Liver (tissue), 3 donors: ENCODE data around the gene CHPT1.
"Not testable (repeated sequence)": the region's sequence is repeated elsewhere in the genome, so short reads cannot be mapped to it uniquely, and the experiment has no call there.

ENCODE experiments used
- ATF3 ChIP-seq: IDR thresholded peaks from 2 replicates; pipeline ENCODE4 v1.6.1; 2016; ENCODE audit warnings: antibody characterized with exemption
- FOXA1 ChIP-seq: IDR thresholded peaks from 2 replicates; pipeline ENCODE4 v1.6.1; 2016; ENCODE audit warnings: antibody characterized with exemption
- GABPA ChIP-seq, 2 donors: IDR thresholded peaks in 1 of 2; conservative IDR thresholded peaks in 1 of 2; 2 replicates each; pipeline ENCODE4 v1.6.1; 2016; ENCODE audit warnings: antibody characterized with exemption in 2 of 2, mild to moderate bottlenecking in 1 of 2, moderate library complexity in 1 of 2
- HNF4A ChIP-seq, 2 donors: conservative IDR thresholded peaks; 2 replicates each; pipeline ENCODE4 v1.6.1; 2016; ENCODE audit warnings: antibody characterized with exemption in 2 of 2, mild to moderate bottlenecking in 2 of 2
- JUND ChIP-seq, 2 donors: IDR thresholded peaks; 2 replicates each; pipeline ENCODE4 v1.6.1; 2016; ENCODE audit warnings: antibody characterized with exemption in 2 of 2
- RAD21 ChIP-seq, 2 donors: IDR thresholded peaks; 2 replicates each; pipeline ENCODE4 v1.6.1; 2016; ENCODE audit warnings: antibody characterized with exemption in 2 of 2, mild to moderate bottlenecking in 2 of 2
- RXRA ChIP-seq, 2 donors: IDR thresholded peaks; 2 replicates each; pipeline ENCODE4 v1.6.1; 2017 to 2018; ENCODE audit warnings: antibody characterized with exemption in 2 of 2, mild to moderate bottlenecking in 1 of 2
- SP1 ChIP-seq: IDR thresholded peaks from 2 replicates; pipeline ENCODE4 v1.6.1; 2018; ENCODE audit warnings: antibody characterized with exemption, mild to moderate bottlenecking
- TAF1 ChIP-seq: conservative IDR thresholded peaks from 2 replicates; pipeline ENCODE4 v1.6.1; 2016; ENCODE audit warnings: antibody characterized with exemption, mild to moderate bottlenecking
- YY1 ChIP-seq: IDR thresholded peaks from 2 replicates; pipeline ENCODE4 v1.6.1; 2016; ENCODE audit warnings: antibody characterized with exemption, mild to moderate bottlenecking
- TF ChIP-seq, protein P1 (sequence below): fragments of 150-350 bp; IDR thresholded peaks from 2 replicates; pipeline ENCODE4 v1.5.1; 2017; ENCODE audit warnings: improper control_type of control experiment, low read depth, low read length; ENCODE audit not compliant: missing input control
- TF ChIP-seq, protein P2 (sequence below): IDR thresholded peaks from 2 replicates; pipeline ENCODE4 v1.6.1; 2016; ENCODE audit warnings: antibody characterized with exemption
- TF ChIP-seq, protein P3 (sequence below): IDR thresholded peaks from 2 replicates; pipeline ENCODE4 v1.6.1; 2016; ENCODE audit warnings: antibody characterized with exemption, mild to moderate bottlenecking
- donor health status: healthy.
- donor health status: healthy.

DNA sequence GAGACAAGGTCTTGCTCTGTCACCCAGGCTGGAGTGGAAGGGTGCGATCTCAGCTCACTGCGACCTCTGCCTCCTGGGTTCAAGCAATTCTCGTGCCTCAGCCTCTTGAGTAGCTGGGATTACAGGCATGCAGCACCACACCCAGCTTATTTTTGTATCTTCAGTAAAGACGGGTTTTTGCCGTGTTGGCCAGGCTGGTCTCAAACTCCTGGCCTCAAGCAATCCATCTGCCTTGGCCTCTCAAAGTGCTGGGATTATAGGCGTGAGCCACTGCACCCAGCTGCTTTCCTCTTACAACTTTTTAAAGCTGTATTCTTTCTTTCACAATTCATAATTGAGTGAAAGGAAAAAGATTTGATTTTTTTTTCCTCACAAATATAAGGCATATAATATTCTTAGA is 15.8 kb upstream of the CHPT1 start:
- TF ChIP-seq RXRA (IDR thresholded peaks at IDR 0.05); RAD21 (IDR thresholded peaks at IDR 0.05); YY1; TAF1; GABPA (IDR thresholded peaks at IDR 0.05 in 1 of 2, conservative IDR thresholded peaks at IDR 0.05 in 1 of 2); FOXA1; SP1; ATF3; HNF4A (conservative IDR thresholded peaks at IDR 0.05); JUND (IDR thresholded peaks at IDR 0.05): not testable (repeated sequence)
- TF ChIP-seq, protein P1, sequence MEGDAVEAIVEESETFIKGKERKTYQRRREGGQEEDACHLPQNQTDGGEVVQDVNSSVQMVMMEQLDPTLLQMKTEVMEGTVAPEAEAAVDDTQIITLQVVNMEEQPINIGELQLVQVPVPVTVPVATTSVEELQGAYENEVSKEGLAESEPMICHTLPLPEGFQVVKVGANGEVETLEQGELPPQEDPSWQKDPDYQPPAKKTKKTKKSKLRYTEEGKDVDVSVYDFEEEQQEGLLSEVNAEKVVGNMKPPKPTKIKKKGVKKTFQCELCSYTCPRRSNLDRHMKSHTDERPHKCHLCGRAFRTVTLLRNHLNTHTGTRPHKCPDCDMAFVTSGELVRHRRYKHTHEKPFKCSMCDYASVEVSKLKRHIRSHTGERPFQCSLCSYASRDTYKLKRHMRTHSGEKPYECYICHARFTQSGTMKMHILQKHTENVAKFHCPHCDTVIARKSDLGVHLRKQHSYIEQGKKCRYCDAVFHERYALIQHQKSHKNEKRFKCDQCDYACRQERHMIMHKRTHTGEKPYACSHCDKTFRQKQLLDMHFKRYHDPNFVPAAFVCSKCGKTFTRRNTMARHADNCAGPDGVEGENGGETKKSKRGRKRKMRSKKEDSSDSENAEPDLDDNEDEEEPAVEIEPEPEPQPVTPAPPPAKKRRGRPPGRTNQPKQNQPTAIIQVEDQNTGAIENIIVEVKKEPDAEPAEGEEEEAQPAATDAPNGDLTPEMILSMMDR = not testable (repeated sequence)
- TF ChIP-seq, protein P2, sequence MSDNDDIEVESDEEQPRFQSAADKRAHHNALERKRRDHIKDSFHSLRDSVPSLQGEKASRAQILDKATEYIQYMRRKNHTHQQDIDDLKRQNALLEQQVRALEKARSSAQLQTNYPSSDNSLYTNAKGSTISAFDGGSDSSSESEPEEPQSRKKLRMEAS = not testable (repeated sequence)
- TF ChIP-seq, protein P3, sequence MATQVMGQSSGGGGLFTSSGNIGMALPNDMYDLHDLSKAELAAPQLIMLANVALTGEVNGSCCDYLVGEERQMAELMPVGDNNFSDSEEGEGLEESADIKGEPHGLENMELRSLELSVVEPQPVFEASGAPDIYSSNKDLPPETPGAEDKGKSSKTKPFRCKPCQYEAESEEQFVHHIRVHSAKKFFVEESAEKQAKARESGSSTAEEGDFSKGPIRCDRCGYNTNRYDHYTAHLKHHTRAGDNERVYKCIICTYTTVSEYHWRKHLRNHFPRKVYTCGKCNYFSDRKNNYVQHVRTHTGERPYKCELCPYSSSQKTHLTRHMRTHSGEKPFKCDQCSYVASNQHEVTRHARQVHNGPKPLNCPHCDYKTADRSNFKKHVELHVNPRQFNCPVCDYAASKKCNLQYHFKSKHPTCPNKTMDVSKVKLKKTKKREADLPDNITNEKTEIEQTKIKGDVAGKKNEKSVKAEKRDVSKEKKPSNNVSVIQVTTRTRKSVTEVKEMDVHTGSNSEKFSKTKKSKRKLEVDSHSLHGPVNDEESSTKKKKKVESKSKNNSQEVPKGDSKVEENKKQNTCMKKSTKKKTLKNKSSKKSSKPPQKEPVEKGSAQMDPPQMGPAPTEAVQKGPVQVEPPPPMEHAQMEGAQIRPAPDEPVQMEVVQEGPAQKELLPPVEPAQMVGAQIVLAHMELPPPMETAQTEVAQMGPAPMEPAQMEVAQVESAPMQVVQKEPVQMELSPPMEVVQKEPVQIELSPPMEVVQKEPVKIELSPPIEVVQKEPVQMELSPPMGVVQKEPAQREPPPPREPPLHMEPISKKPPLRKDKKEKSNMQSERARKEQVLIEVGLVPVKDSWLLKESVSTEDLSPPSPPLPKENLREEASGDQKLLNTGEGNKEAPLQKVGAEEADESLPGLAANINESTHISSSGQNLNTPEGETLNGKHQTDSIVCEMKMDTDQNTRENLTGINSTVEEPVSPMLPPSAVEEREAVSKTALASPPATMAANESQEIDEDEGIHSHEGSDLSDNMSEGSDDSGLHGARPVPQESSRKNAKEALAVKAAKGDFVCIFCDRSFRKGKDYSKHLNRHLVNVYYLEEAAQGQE = not testable (repeated sequence)
